HG02885 (cell line): ENCODE results near the gene NAPEPLD.
"Not testable (repeated sequence)": the region's sequence is repeated elsewhere in the genome, so short reads cannot be mapped to it uniquely, and the experiment has no call there.

ENCODE experiments used
- ATAC-seq: cut with Tn5 transposase; IDR thresholded peaks from one replicate; pipeline ENCODE4 v1.9.1; 2021; ENCODE audit warnings: mild to moderate bottlenecking; ENCODE audit not compliant: unreplicated experiment, poor library complexity

The NAPEPLD gene

GRCh38 chr7:103116511-103116910 lies 32.4 kb downstream of the NAPEPLD start:
- ATAC-seq, result no peak

- no peak for ATAC-seq
These were observed 33.1 kb downstream of the NAPEPLD start for GRCh38 chr7:103115771-103116170.

GRCh38 chr7:103114576-103115008 lies 34.3 kb downstream of the NAPEPLD start:
- ATAC-seq, result no peak

DNA sequence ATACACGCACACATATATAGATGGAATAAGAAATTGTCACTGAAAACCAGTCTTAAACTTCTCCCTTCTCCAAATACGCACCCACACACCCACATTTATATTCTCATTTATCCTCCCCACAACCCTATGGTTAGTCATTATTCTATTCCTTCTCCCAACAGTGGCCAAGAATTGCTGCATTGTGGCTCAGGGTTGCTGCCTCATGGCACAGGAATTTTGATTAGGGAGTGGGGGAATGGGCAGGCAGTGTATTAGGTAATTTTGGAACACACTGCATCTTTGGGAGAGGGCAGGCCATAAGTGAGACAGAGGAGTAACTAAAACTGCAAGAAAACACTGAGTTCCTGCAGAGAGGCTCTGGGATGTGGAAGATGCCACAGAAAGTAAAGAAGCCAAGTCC lies 35.7 kb downstream of the NAPEPLD start:
- ATAC-seq, result no peak

DNA sequence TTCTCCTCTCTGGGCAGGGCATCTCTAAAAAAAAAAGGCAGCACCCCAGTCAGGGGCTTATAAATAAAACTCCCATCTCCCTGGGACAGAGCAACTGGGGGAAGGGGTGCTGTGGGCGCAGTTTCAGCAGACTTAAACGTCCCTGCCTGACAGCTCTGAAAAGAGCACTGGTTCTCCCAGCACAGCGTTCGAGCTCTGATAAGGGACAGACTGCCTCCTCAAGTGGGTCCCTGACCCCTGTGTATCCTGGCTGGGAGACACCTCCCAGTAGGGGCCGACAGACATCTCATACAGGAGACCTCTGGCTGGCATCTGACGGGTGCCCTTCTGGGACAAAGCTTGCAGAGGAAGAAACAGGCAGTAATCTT lies 42.2 kb downstream of the NAPEPLD start:
- ATAC-seq, result not testable (repeated sequence)

- ATAC-seq, result no peak
These were observed 42.7 kb downstream of the NAPEPLD start for GRCh38 chr7:103106005-103106702.

DNA sequence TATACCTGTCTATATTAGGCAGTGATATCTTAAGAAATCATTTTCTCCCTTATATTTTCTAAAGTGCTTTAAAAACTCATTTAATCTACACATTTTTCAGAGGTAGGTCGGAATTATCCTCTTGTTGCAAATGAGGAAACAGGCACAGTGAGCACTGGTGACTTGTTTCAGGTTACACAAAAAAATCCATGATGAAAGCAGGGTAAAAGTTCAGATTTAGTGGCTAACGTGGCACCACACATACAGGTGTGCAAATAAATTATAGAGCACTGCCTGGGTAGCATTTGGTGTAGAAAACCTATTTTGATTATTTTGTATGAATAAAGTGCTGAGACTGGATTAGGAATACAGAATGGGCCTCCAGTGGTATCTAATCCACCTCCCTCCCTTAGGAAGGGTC lies 47.4 kb downstream of the NAPEPLD start:
- no peak for ATAC-seq

- no peak for ATAC-seq
These were observed 48.6 kb downstream of the NAPEPLD start for GRCh38 chr7:103100348-103100747.

DNA sequence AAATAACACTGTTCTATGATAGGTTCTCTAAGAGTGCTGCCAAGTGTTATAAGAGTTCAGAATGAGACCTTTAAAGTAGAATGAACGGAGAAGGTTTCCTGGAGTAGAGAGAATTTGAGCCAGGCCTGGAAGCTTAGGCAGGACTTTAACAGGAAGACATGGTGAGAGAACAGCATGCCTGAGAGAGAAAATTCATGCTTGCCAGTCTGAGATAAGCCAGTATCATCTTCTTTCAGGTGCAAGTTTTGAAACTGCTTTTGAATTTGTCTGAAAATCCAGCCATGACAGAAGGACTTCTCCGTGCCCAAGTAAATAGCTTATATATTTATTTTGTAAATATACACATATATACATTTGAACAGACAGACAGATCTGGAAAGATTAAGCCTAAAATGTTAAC lies 51.9 kb downstream of the NAPEPLD start:
- no peak for ATAC-seq

DNA sequence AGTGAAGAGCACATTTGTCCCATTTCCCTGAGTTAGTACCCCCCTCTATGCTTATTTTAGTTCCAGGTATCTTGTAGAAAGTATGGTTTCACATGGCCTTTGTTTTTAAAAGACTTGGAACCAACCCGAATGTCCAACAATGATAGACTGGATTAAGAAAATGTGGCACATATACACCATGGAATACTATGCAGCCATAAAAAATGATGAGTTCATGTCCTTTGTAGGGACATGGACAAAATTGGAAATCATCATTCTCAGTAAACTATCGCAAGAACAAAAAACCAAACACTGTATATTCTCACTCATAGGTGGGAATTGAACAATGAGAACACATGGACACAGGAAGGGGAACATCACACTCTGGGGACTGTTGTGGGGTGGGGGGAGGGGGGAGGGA lies 53.3 kb downstream of the NAPEPLD start:
- ATAC-seq, result not testable (repeated sequence)

GRCh38 chr7:103094102-103094501 lies 54.8 kb downstream of the NAPEPLD start:
- ATAC-seq, result no peak

- ATAC-seq, result no peak
These were observed 55.5 kb downstream of the NAPEPLD start for GRCh38 chr7:103093429-103093828.

GRCh38 chr7:103092321-103092720 lies 56.6 kb downstream of the NAPEPLD start:
- not testable (repeated sequence) for ATAC-seq

DNA sequence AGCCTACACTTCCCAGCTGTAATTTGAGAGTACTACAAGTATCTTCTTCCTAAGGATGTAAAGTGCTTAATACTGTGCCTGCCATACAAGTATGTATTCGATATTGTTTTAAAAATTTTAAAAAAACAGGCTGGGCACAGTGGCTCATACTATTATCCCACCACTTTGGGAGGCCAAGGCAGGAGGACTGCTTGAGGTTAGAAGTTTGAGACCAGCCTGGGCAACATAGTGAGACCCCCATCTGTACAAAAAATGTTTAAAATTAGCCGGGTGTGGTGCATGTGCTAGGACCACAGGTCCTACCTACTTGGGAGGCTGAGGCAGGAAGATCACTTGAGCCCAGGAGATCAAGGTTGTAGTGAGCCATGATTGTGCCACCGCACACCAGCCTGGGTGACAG lies 65.7 kb downstream of the NAPEPLD start:
- ATAC-seq, result no peak

GRCh38 chr7:103082497-103082896 lies 66.4 kb downstream of the NAPEPLD start:
- no peak for ATAC-seq

DNA sequence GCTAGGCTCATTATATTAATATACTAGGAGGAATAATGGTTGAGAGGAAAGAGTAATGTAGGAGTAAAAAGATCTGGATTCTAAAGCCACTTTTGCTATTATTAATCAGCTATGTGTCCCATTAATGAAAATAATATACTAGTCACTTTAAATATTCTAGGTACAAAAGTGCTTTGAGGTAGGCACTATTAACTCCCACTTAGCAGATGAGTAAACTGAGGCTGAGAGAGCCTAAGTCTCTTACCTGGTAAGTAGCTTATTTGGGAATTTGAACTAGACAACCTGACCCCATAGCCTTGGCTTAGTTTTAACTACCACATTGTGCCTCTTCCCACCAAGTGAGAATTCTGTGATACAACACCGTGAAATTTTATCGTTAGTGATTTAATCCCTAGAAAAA lies 68.0 kb downstream of the NAPEPLD start:
- no peak for ATAC-seq

DNA sequence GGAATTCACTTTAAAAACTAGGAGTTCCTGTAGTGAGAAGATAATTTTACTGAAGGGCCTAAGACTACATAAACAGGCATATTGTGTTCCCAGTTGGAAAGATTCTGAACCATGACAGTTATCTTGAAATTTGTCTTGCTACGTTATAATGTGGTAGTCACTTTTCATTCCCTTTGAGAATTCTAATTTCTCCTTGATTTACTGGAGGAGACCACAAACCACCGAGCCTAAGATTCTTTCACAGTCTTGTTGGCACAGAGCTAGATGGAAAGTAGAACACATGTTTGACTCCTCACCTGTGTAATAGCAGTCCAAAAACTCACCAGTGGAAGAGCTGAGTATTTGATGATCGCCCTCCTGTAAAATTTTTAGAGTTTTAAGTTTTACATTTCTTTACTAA lies 69.1 kb downstream of the NAPEPLD start:
- ATAC-seq, result no peak

- ATAC-seq, result not testable (repeated sequence)
These were observed 70.7 kb downstream of the NAPEPLD start for GRCh38 chr7:103078226-103078625.

DNA sequence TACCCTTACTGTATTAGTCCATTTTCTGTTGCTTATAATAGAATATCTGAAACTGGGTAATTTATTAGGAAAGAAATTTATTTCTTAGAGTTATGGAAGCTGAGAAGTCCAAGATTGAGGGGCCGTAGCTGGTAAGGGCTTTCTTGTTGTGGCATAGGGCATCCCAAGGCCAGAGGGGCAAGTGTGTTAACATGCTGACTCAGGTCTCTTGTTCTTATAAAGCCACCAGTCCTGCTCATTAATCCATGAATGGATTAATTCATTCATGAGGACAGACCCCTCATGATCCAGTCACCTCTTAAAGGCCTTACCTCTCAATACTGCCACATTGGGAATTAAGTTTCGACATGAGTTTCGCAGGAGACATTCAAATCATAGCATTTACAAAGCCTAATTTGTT lies 71.6 kb downstream of the NAPEPLD start:
- ATAC-seq, result no peak

- no peak for ATAC-seq
These were observed 72.1 kb downstream of the NAPEPLD start for GRCh38 chr7:103076764-103077163.

DNA sequence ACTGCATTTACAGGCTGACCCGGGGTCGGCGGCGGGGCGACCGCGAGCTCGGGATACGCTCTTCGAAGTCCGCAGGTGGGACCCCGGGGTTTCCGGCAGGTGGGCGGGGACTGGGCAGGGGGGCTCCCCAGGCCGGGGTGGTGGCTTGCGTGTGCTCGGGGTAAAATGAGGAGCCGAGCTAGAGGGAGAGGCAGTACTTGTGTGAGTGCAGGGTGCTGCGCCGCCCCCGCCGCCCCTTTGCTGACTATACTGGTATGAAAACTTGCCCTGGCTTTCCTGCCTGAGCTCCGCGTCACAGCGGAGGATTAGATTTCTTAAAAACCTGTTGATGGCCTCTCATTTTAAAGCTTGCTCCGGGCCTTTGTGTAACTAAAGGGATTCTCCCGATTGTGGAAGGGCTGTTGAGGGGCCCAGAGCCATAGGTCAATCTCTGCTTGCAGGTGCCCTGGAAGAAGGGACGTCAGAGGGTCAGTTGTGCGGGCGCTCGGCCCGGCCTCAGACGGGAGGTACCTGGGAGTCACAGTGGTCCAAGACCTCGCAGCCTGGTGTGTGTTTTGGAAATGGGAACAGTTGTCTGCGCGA lies 73.5 kb downstream of the NAPEPLD start:
- peak; percentile 50 for ATAC-seq
